Upper lobe of left lung (tissue), 6 donors: ENCODE data around the gene UTP25. TPM values are rescaled to one million over a fixed set of nuclear protein-coding genes. Genes with fewer than 3 reads are reported as not detected.

Experiments used
- ATAC-seq, 2 donors: fragments of 200-7000 bp; cut with Tn5 transposase; one replicate each; pipeline ENCODE4 v1.9.1; 2022; ENCODE audit warnings: mild to moderate bottlenecking in 2 of 2, moderate library complexity in 2 of 2; ENCODE audit not compliant: low FRiP score in 2 of 2
- DNase-seq, 2 donors: peaks; one replicate each; pipeline ENCODE4 v3.0.0-alpha.2; 2019 to 2020
- H3K27ac ChIP-seq, 4 donors: fragments of 200-600 bp; sonication (generic); one replicate each; pipeline ENCODE4 v1.5.1; 2016 to 2019
- H3K27me3 ChIP-seq, 4 donors: fragments of 200-600 bp; sonication (generic); one replicate each; pipeline ENCODE4 v1.5.1; 2017 to 2019
- H3K36me3 ChIP-seq, 4 donors: fragments of 200-600 bp; sonication (generic); one replicate each; pipeline ENCODE4 v1.5.1; 2016 to 2019
- H3K4me1 ChIP-seq, 4 donors: fragments of 200-600 bp; sonication (generic); one replicate each; pipeline ENCODE4 v1.5.1; 2018 to 2019
- H3K4me3 ChIP-seq, 4 donors: fragments of 200-600 bp; sonication (generic); one replicate each; pipeline ENCODE4 v1.5.1; 2017 to 2019; ENCODE audit warnings: mild to moderate bottlenecking in 2 of 4, moderate library complexity in 1 of 4
- H3K9me3 ChIP-seq, 4 donors: fragments of 200-600 bp; sonication (generic); one replicate each; pipeline ENCODE4 v1.5.1; 2018 to 2019
- EP300 ChIP-seq, 4 donors: sonication (generic); formaldehyde crosslinking; IDR thresholded peaks; one replicate each; pipeline ENCODE4 v1.5.1; 2017; ENCODE audit warnings: antibody characterized with exemption in 4 of 4, control low read depth in 2 of 4
- POLR2A ChIP-seq, 4 donors: fragments of 450-650 bp; IDR thresholded peaks; one replicate each; pipeline ENCODE4 v1.5.1; 2016 to 2017; ENCODE audit warnings: antibody characterized with exemption in 4 of 4, mild to moderate bottlenecking in 2 of 4
- POLR2AphosphoS5 ChIP-seq, 2 donors: sonication (generic); formaldehyde crosslinking; IDR thresholded peaks; one replicate each; pipeline ENCODE4 v1.5.1; 2017; ENCODE audit warnings: antibody characterized with exemption in 2 of 2
- WGBS, 2 donors: methylation state at CpG; one replicate each; pipeline ENCODE4 v1.1.5; 2017 to 2018; 5-methylcytosine and 5-hydroxymethylcytosine counted together
- total RNA-seq, 6 donors: library from RNA; depleted of rRNA in 4 of 6; stranded (reverse); fragments of >200 nt in 4 of 6; gene quantifications; one replicate each; pipeline versions ENCODE4 v1.1.0 to v1.2.1, GENCODE V29; 2016 to 2021
- TF ChIP-seq, protein P1 (sequence below), 6 experiments: fragments of 450-650 bp in 4 of 6; fragments of 200-600 bp in 2 of 6; sonication (generic) in 2 of 6; IDR thresholded peaks; one replicate each; pipeline ENCODE4 v1.5.1; 2016 to 2019; ENCODE audit warnings: antibody characterized with exemption in 6 of 6
- donor health status: DM: no; HTN: no; CAD: no; lungs with moderate emphysema.
- donor health status: DM: no; HTN: yes; CAD: no; lungs with severe emphysema.

UTP25 gene
- total RNA-seq, 6 donors from 2014 or later: 2.4 to 9.4 (median 7.9) TPM

DNA sequence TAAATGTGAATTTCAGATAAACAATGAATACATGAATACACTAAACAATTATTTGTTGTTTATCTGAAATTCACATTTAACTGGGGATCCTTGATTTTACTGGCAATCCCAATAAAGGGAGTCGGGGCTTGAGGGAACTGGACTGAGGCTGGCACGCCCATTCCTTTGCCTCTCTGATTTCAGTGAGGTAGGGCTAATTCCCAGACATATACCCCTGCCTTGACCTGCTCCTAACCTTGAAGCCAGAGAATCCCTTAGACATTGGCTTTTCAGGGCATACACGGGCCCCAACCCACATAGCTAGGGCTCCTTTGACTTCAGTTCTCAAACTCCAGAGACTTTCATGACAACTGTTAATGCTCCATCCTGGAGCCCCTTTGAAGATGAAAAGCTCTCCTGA, 10.8 kb upstream of the UTP25 start:
- no peaks in the 10 kb centered on the region for H3K27me3 ChIP-seq
- H3K27ac ChIP-seq: no peak overlapping the region
- no peak for TF ChIP-seq POLR2A (IDR thresholded peaks at IDR 0.05)
- TF ChIP-seq EP300 (IDR thresholded peaks at IDR 0.05): no peak
- TF ChIP-seq, protein P1, sequence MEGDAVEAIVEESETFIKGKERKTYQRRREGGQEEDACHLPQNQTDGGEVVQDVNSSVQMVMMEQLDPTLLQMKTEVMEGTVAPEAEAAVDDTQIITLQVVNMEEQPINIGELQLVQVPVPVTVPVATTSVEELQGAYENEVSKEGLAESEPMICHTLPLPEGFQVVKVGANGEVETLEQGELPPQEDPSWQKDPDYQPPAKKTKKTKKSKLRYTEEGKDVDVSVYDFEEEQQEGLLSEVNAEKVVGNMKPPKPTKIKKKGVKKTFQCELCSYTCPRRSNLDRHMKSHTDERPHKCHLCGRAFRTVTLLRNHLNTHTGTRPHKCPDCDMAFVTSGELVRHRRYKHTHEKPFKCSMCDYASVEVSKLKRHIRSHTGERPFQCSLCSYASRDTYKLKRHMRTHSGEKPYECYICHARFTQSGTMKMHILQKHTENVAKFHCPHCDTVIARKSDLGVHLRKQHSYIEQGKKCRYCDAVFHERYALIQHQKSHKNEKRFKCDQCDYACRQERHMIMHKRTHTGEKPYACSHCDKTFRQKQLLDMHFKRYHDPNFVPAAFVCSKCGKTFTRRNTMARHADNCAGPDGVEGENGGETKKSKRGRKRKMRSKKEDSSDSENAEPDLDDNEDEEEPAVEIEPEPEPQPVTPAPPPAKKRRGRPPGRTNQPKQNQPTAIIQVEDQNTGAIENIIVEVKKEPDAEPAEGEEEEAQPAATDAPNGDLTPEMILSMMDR (IDR thresholded peaks at IDR 0.05): no peak
- TF ChIP-seq POLR2AphosphoS5 (IDR thresholded peaks at IDR 0.05): no peak
- H3K4me1 ChIP-seq: no peaks in the 10 kb centered on the region
- no peaks in the 10 kb centered on the region for H3K36me3 ChIP-seq
- ATAC-seq (no peak), DNase-seq (no peak)
- no peak overlapping the region for H3K4me3 ChIP-seq
- WGBS, 2 donors: 74 to 75% methylated on average over 3 of the region's 3 CpGs
- no peaks in the 10 kb centered on the region for H3K9me3 ChIP-seq

DNA sequence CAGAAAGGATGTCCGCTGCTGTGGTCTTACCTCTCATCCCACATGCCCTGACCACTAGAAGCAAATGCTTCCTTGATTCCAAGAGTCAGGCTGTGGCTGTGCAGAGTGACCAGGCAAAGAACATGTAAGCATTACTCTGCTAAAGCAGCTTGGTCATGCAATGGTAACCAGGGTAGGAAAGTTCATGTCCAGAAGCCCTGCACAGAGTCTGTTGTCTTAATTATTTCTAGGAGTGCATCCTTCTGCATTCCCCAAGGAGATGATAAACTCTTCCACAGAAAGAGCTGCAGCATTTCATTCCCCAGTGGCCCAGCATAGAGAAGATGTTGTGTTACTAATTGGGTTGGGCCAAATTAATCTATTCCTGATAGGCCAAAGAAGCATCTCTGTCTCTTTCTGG, 10.1 kb upstream of the UTP25 start:
- WGBS, 2 donors: 93 to 100% methylated on average over 1 of the region's 1 CpG
- no peak for TF ChIP-seq POLR2AphosphoS5 (IDR thresholded peaks at IDR 0.05)
- TF ChIP-seq, protein P1 (IDR thresholded peaks at IDR 0.05): no peak
- no peak for TF ChIP-seq POLR2A (IDR thresholded peaks at IDR 0.05)
- DNase-seq (no peak), ATAC-seq (no peak)
- Histone ChIP-seq H3K4me3 (no peak overlapping the region), H3K27me3 (no peaks in the 10 kb centered on the region), H3K27ac (no peak overlapping the region), H3K36me3 (no peaks in the 10 kb centered on the region), H3K9me3 (no peaks in the 10 kb centered on the region), H3K4me1 (peaks cover 0 to 2% (median 0%) of the 10 kb centered on the region in 4 donors)

DNA sequence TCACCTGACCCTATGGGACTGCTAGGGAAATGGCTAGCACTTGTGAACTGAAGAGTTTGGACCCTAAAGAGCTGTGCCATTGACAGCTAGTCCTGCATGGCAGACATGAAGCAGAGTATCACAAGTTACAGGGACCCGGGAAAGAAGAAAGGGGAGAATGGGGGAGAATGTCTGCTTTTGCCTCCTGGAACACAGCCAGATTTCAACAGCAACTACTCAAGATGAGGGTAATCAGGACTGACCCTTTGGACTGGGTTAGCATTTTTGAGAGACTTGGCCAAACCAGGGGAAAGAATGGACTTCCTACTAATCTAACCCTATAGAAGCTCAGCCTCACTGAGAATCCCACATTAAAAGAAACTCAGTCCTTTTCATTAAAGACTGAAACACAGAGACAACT, 8.7 kb upstream of the UTP25 start:
- Histone ChIP-seq H3K9me3 (no peaks in the 10 kb centered on the region), H3K27ac (no peak overlapping the region), H3K4me3 (no peak overlapping the region), H3K36me3 (no peaks in the 10 kb centered on the region), H3K27me3 (no peaks in the 10 kb centered on the region), H3K4me1 (peaks cover 0 to 14% (median 5%) of the 10 kb centered on the region in 4 donors)
- DNase-seq (no peak), ATAC-seq (no peak)
- TF ChIP-seq EP300 (IDR thresholded peaks at IDR 0.05) (no peak), POLR2AphosphoS5 (IDR thresholded peaks at IDR 0.05) (no peak), POLR2A (IDR thresholded peaks at IDR 0.05) (no peak)
- TF ChIP-seq, protein P1 (IDR thresholded peaks at IDR 0.05): no peak
- WGBS, 2 donors: 23 to 73% methylated on average over 1 of the region's 1 CpG

DNA sequence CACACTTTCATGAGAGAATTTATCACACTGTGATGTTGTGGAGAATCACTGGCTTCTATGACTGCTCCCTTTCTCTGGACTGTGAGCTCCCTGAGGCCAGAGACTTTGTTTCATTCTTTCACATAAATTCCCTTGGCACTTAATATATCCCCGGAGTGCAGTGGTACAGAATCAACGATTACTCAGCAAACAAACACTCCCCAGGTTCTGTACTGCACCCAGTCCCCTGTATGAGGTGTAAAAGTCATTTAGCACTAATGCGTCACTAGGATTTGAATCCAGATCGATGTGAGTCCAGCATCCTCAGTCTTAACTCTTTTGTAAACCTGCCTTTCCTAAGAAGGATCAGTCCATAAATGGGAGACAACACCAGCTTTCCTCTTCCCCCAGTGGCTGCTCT, 6.8 kb upstream of the UTP25 start:
- H3K9me3 ChIP-seq: no peaks in the 10 kb centered on the region
- 62 to 66% methylated on average over 4 of the region's 4 CpGs for WGBS, 2 donors

DNA sequence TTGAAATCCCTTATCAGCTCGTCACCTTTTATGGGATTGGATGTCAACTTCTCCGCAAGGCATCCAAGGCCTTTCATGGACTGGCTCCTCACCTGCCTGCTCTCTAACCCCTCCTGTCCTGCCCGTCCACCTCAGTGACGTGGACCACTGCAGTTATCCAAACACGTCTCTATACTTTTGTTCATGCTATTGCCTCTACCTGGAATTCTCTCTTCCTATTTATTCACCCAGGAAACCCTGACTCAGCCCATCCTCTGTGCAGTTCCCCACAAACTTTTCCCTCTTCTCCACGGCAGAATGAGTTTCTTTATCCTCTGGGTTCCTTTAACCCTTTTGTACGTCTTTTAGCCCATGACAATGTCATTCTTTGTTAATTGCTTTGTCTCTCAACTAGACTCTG, 5.1 kb upstream of the UTP25 start:
- no peak overlapping the region for H3K27ac ChIP-seq
- no peak overlapping the region for H3K4me3 ChIP-seq
- no peak for TF ChIP-seq POLR2A (IDR thresholded peaks at IDR 0.05)
- TF ChIP-seq EP300 (IDR thresholded peaks at IDR 0.05): no peak
- TF ChIP-seq POLR2AphosphoS5 (IDR thresholded peaks at IDR 0.05): no peak
- TF ChIP-seq, protein P1 (IDR thresholded peaks at IDR 0.05): no peak
- H3K36me3 ChIP-seq: no peaks in the 10 kb centered on the region
- peaks cover 0 to 14% (median 9%) of the 10 kb centered on the region in 4 donors for H3K4me1 ChIP-seq
- no peaks in the 10 kb centered on the region for H3K27me3 ChIP-seq
- ATAC-seq (no peak), DNase-seq (no peak)
- WGBS, 2 donors: 58 to 68% methylated on average over 7 of the region's 7 CpGs
- H3K9me3 ChIP-seq: no peaks in the 10 kb centered on the region

More for the DNA sequence above, 6.8 kb upstream of the UTP25 start:
- H3K27me3 ChIP-seq: no peaks in the 10 kb centered on the region
- no peak overlapping the region for H3K27ac ChIP-seq
- TF ChIP-seq, protein P1 (IDR thresholded peaks at IDR 0.05): no peak
- TF ChIP-seq POLR2AphosphoS5 (IDR thresholded peaks at IDR 0.05) (no peak), POLR2A (IDR thresholded peaks at IDR 0.05) (no peak), EP300 (IDR thresholded peaks at IDR 0.05) (no peak)
- no peak overlapping the region for H3K4me3 ChIP-seq
- H3K4me1 ChIP-seq: peaks cover 0 to 14% (median 5%) of the 10 kb centered on the region in 4 donors
- no peak for DNase-seq
- no peaks in the 10 kb centered on the region for H3K36me3 ChIP-seq
- no peak for ATAC-seq
